ENCODE results near the gene LBP.

GRCh38 chr20:38346741-38347140, 459 bp downstream of the LBP start:
- TF ChIP-seq POLR2A (IDR thresholded peaks at IDR 0.05; ENCODE audit: low read depth, low read length) (no peak), TAF1 (IDR thresholded peaks at IDR 0.05; ENCODE audit: borderline replicate concordance, low read depth, low read length) (no peak), POLR2AphosphoS5 (IDR thresholded peaks at IDR 0.05; ENCODE audit: low read depth, low read length) (no peak)
